Endothelial cell of umbilical vein (primary cell): ENCODE results near the gene CCDC146. TPM values are rescaled to one million over a fixed set of nuclear protein-coding genes. Genes with fewer than 3 reads are reported as not detected.
"Not testable (repeated sequence)": the region's sequence is repeated elsewhere in the genome, so short reads cannot be mapped to it uniquely, and the experiment has no call there.

Source experiments
- BruUV-seq: library from RNA; stranded (reverse); fragments of 400-500 nt; replicated peaks from 2 replicates; lab custom pipeline; 2021; lab: Mats Ljungman, UMichigan
- CTCF ChIA-PET: fragments of 300-600, 350-600 bp; sonication (Branson Sonifier 250); formaldehyde crosslinking; loops from one replicate; lab custom pipeline; 2021; ENCODE audit warnings: antibody characterized with exemption, inconsistent platforms; lab: Charles Lee
- POLR2A ChIA-PET: fragments of 300-600, 350-600 bp; sonication (Branson Sonifier 250); formaldehyde crosslinking; loops from one replicate; lab custom pipeline; 2021; ENCODE audit warnings: antibody characterized with exemption, inconsistent platforms; lab: Charles Lee
- DNase-seq: peaks from one replicate; pipeline ENCODE4 v3.0.0-alpha.2; 2011; ENCODE audit warnings: low read depth, low spot score
- FAIRE-seq: peaks from 2 replicates; lab custom pipeline; 2011; peaks lifted over from hg19 to GRCh38; lab: Jason Lieb, UNC
- H2AFZ ChIP-seq: 2 replicates; pipeline ENCODE4 v1.6.0; 2012; ENCODE audit warnings: low read depth, low read length, control low read depth, inconsistent platforms
- H3K27ac ChIP-seq: 2 replicates; pipeline ENCODE4 v1.5.1; 2011; ENCODE audit warnings: low read depth, mild to moderate bottlenecking, control low read depth, low read length, moderate library complexity; ENCODE audit not compliant: insufficient read depth
- H3K27me3 ChIP-seq, 2 experiments: 2 replicates each; pipeline versions ENCODE4 v1.6.0 to v1.6.1; 2011; ENCODE audit warnings: low read length in 2 of 2, mixed read lengths in 1 of 2; ENCODE audit not compliant: control insufficient read depth in 2 of 2, insufficient read depth in 2 of 2
- H3K36me3 ChIP-seq, 2 experiments: 2 replicates in 1 of 2; 3 replicates in 1 of 2; pipeline ENCODE4 v1.5.1; 2011; ENCODE audit warnings: low read length in 2 of 2, mild to moderate bottlenecking in 1 of 2, moderate library complexity in 1 of 2; ENCODE audit not compliant: control insufficient read depth in 2 of 2, insufficient read depth in 2 of 2; ENCODE audit errors: extremely low read depth in 1 of 2
- H3K4me1 ChIP-seq: 3 replicates; pipeline ENCODE4 v1.5.1; 2011; ENCODE audit warnings: mild to moderate bottlenecking, low read length; ENCODE audit not compliant: control insufficient read depth, insufficient read depth; ENCODE audit errors: extremely low read depth
- H3K4me2 ChIP-seq: 2 replicates; pipeline ENCODE4 v1.6.1; 2011; ENCODE audit warnings: low read length, control low read depth, mixed read lengths; ENCODE audit not compliant: insufficient read depth
- H3K4me3 ChIP-seq, 3 experiments: fragments of 200-600 bp in 1 of 3; sonication (generic), shearing (Covaris generic) in 1 of 3; replicated peaks in 1 of 3; 2 replicates each; pipeline ENCODE4 v1.5.1; 2011 to 2016; ENCODE audit warnings: control low read depth in 3 of 3, low read length in 3 of 3, mild to moderate bottlenecking in 2 of 3, inconsistent platforms in 1 of 3, low read depth in 1 of 3, moderate library complexity in 1 of 3; ENCODE audit not compliant: insufficient read depth in 1 of 3
- H3K79me2 ChIP-seq: 2 replicates; pipeline ENCODE4 v1.6.0; 2012; ENCODE audit warnings: low read length, inconsistent platforms; ENCODE audit not compliant: control insufficient read depth, insufficient read depth
- H3K9ac ChIP-seq: replicated peaks from 2 replicates; pipeline ENCODE3; 2011; ENCODE audit warnings: low read length, control low read depth; ENCODE audit not compliant: insufficient read depth; ENCODE audit errors: extremely low read depth
- H3K9me1 ChIP-seq: replicated peaks from 3 replicates; pipeline ENCODE4 v1.6.0; 2011; ENCODE audit warnings: mild to moderate bottlenecking, low read length; ENCODE audit not compliant: control insufficient read depth, insufficient read depth; ENCODE audit errors: extremely low read depth
- H3K9me3 ChIP-seq: replicated peaks from 2 replicates; pipeline ENCODE4 v1.5.1; 2012; ENCODE audit warnings: low read length, inconsistent platforms; ENCODE audit not compliant: control insufficient read depth, insufficient read depth
- H4K20me1 ChIP-seq: replicated peaks from 2 replicates; pipeline ENCODE3; 2011; ENCODE audit warnings: mild to moderate bottlenecking, low read length; ENCODE audit not compliant: control insufficient read depth, insufficient read depth; ENCODE audit errors: extremely low read depth
- dilution Hi-C: fragments of 300-500 bp; cut with MboI; formaldehyde crosslinking; loops from one replicate; pipeline ENCODE4 v1.15.0; 2019; ENCODE audit warnings: low sequenced_read_pairs; ENCODE audit not compliant: extremely low pct_ligation_motif_present
- intact Hi-C: fragments of 100-400 bp; cut with micrococcal nuclease; formaldehyde crosslinking; loops from one replicate; pipeline ENCODE4 v1.10.0; 2022
- polyA plus RNA-seq, 4 experiments: library from polyadenylated mRNA; depleted of rRNA in 3 of 4; stranded (reverse) in 3 of 4; unstranded in 1 of 4; fragments of >200 nt; gene quantifications; 2 replicates each; pipeline versions ENCODE4 v1.2.1 to v1.2.3, GENCODE V29; 2011 to 2012; ENCODE audit warnings: missing spikeins in 1 of 4
- total RNA-seq: library from RNA; stranded (reverse); gene quantifications from 2 replicates; pipeline ENCODE4 v1.2.3, GENCODE V29; 2021

The CCDC146 gene
- total and polyA plus RNA-seq, 2 donors (not counting 3 experiments of a cell fraction or from before 2014, with no cell fraction given) = 0.65 to 2.2 TPM

DNA sequence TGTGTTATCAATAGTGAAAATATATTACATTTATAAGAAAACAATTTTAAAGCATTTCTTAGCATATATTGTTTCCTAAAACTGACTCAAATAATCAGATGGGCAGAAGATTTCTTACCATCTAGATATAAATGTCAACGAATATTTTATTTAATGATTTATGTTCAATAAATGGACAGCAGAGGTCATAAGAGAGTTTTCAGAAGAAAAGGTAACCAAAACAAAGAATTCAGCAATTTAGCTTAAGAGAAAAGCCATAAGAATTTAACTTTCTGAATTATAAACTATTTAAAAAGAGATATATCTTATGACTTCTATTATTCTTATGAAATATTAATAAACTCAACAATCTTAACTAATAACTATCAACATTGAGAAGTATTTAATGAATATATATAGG, 3.1 kb downstream of the CCDC146 start:
- H3K4me3 ChIP-seq = not testable (repeated sequence)

DNA sequence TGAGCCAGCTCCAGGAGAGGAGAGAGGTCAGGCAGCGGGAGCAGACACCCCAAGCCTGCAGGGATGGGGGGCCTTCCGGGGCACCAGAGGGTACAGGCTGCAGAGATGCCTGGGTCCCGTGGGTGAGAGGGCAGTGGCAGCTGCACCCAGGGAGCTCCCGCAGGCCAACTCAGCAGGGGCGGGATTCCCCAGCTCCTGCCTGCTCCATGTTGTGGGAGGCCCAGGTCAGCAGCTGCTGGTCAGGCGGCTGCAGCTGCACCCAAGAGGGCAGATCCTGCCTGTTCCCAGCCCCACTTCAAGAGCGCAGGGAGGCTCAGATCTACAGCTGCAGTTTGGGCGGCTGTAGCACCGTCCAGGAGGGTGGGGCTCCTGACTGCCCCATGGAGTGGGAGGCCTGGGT, 4.6 kb downstream of the CCDC146 start:
- H3K36me3 ChIP-seq, H3K4me2 ChIP-seq, DNase-seq, H3K27ac ChIP-seq, FAIRE-seq, H3K27me3 ChIP-seq, H2AFZ ChIP-seq, H3K4me1 ChIP-seq, BruUV-seq, POLR2A ChIA-PET, intact Hi-C loops, H3K79me2 ChIP-seq, H3K4me3 ChIP-seq, H4K20me1 ChIP-seq, H3K9me1 ChIP-seq, H3K9me3 ChIP-seq, H3K9ac ChIP-seq, dilution Hi-C loops: not testable (repeated sequence)
- CTCF ChIA-PET = interaction anchor here (5.0 kb wide), 1 partner anchor 120 kb away, joined by 41 read pairs; no protein-coding TSS in a partner anchor

More for the DNA sequence above, 3.1 kb downstream of the CCDC146 start:
- H3K27me3 ChIP-seq, H3K36me3 ChIP-seq, H3K9ac ChIP-seq, H2AFZ ChIP-seq, H3K79me2 ChIP-seq, H4K20me1 ChIP-seq, FAIRE-seq, H3K4me1 ChIP-seq, intact Hi-C loops, H3K4me2 ChIP-seq, BruUV-seq, H3K9me1 ChIP-seq, dilution Hi-C loops, H3K27ac ChIP-seq, H3K9me3 ChIP-seq: not testable (repeated sequence)
- ChIA-PET POLR2A (interaction anchor here (0.6 kb wide), 1 partner anchor 206 kb away, joined by 6 read pairs; no protein-coding TSS in a partner anchor), CTCF (interaction anchor here (2.6 to 5.0 kb wide), 2 partner anchors 121 to 207 kb away, joined by 28 to 41 read pairs; no protein-coding TSS in a partner anchor)
- DNase-seq = peak; percentile 15

DNA sequence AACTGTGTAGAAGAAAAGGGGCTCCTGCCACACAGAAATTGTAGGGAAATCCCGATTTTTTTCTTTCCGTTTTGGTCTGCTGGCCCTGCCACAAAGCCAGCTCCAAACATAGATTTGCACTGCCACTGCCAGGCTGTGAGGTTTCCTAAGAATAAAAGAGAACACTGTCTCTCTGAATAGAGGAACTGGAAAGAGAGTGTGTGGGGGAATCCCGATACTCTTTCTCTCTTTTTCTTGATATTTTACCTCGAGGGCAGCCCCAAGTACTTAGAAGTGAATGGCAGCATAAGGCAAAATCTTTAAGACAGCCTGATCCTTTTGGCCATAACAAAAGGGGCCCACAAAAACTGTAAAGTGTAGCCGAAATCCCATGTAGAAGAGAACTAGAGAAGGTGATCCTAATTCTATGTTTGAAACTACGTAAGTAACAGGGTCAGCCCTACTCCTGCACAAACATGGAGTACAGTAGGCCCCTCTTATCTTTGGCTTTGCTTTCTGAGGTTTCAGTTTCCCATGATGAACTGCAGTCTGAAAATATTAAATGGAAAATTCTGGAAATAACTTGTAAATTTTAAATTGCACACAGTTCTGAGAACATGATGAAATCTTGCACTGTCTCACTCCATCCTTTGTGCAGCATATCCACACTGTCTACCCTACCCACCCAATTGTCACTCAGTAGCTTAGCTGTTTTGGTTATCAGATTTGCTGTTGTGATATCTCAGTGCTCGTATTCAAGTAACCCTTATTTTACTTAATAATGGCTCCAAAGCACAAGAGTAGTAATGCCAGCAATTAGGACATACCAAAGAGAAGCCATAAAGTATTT, 6.4 kb downstream of the CCDC146 start:
- H3K9me3 ChIP-seq, H3K4me2 ChIP-seq, H3K27ac ChIP-seq, H3K4me3 ChIP-seq, DNase-seq, FAIRE-seq, H3K9me1 ChIP-seq, BruUV-seq, dilution Hi-C loops, POLR2A ChIA-PET, H2AFZ ChIP-seq, H3K79me2 ChIP-seq, H3K9ac ChIP-seq, H3K27me3 ChIP-seq, H4K20me1 ChIP-seq, H3K4me1 ChIP-seq, H3K36me3 ChIP-seq, intact Hi-C loops: not testable (repeated sequence)
- CTCF ChIA-PET = interaction anchor here (5.0 kb wide), 1 partner anchor 118 kb away, joined by 41 read pairs; no protein-coding TSS in a partner anchor

DNA sequence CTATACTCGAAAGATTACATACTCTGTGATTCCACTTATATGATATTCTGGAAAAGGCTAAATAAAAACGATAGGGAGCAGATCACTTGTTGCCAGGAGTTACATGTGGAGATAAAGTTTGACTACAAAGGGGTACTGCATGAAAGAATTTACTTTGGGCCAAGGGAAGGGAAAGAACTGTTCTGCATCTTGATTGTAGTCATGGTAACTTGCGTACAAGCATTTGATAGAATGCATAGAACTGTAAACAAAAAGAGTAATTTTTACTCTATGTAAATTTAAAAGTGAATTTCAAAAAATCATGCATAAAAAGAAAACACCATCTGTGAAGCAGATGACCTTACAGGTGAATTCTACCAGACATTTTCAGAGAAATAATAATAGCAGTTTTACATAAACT, 9.4 kb downstream of the CCDC146 start:
- H3K4me2 ChIP-seq, POLR2A ChIA-PET, H3K4me3 ChIP-seq, BruUV-seq, H3K4me1 ChIP-seq, H3K27me3 ChIP-seq, H3K9ac ChIP-seq, H2AFZ ChIP-seq, DNase-seq, H3K9me3 ChIP-seq, H3K27ac ChIP-seq, H4K20me1 ChIP-seq, CTCF ChIA-PET, FAIRE-seq, dilution Hi-C loops, H3K36me3 ChIP-seq, intact Hi-C loops, H3K79me2 ChIP-seq, H3K9me1 ChIP-seq: not testable (repeated sequence)
